ENCODE data around the gene SMOC1.

SMOC1 gene

DNA sequence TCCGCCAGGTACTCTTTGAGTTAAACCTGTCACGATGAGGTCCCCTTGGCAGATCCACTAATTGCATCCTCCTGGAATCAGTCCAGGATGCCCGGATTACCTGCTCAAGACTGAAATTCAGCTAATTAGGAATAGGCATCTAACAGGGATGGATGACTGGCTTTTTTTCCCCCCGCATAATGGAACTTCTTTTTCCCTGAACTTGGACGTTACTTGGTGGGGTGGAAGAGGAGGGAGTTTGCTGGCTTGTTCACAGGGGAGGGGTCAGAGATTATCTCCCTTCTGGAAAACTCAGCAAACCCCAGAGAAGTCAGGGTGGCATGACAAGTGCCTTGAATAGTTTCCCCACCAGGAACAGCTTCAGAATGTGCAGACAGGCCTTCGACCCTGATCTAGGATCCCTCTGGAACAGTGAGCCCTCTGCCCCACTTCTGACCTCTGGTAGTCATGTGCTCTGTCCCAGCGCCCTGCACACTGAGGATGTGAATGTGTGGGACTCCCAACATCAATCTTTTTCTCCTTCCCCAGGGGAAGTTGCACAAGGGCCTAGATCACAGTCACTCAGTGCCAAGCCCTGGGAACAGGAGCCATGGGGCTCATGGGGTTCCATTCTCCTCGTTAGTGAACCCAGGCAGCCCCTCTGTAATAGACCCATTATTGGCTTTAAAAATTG is 142.5 kb downstream of the SMOC1 start:
- Histone ChIP-seq H3K79me2 (ENCODE audit: insufficient read depth, low read depth) (no peaks in the 10 kb centered on the region), H3K27ac (no peak overlapping the region), H4K20me1 (ENCODE audit: insufficient read depth) (no peaks in the 10 kb centered on the region), H3K4me3 (IDR thresholded peaks at IDR 0.05; ENCODE audit: insufficient read depth, low read depth, low read length) (no peak overlapping the region), H3K4me1 (ENCODE audit: low read depth, poor library complexity, severe bottlenecking) (peaks cover 22% of the 10 kb centered on the region), H2AFZ (ENCODE audit: low read depth) (no peak overlapping the region), H3K27me3 (ENCODE audit: insufficient read depth, low read depth) (no peaks in the 10 kb centered on the region), H3K4me2 (no peak overlapping the region), H3K9ac (no peak overlapping the region), H3K36me3 (ENCODE audit: insufficient read depth) (no peaks in the 10 kb centered on the region)
- TF ChIP-seq, protein P1, sequence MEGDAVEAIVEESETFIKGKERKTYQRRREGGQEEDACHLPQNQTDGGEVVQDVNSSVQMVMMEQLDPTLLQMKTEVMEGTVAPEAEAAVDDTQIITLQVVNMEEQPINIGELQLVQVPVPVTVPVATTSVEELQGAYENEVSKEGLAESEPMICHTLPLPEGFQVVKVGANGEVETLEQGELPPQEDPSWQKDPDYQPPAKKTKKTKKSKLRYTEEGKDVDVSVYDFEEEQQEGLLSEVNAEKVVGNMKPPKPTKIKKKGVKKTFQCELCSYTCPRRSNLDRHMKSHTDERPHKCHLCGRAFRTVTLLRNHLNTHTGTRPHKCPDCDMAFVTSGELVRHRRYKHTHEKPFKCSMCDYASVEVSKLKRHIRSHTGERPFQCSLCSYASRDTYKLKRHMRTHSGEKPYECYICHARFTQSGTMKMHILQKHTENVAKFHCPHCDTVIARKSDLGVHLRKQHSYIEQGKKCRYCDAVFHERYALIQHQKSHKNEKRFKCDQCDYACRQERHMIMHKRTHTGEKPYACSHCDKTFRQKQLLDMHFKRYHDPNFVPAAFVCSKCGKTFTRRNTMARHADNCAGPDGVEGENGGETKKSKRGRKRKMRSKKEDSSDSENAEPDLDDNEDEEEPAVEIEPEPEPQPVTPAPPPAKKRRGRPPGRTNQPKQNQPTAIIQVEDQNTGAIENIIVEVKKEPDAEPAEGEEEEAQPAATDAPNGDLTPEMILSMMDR (conservative IDR thresholded peaks at IDR 0.05; ENCODE audit: low read depth, low read length), result no peak

DNA sequence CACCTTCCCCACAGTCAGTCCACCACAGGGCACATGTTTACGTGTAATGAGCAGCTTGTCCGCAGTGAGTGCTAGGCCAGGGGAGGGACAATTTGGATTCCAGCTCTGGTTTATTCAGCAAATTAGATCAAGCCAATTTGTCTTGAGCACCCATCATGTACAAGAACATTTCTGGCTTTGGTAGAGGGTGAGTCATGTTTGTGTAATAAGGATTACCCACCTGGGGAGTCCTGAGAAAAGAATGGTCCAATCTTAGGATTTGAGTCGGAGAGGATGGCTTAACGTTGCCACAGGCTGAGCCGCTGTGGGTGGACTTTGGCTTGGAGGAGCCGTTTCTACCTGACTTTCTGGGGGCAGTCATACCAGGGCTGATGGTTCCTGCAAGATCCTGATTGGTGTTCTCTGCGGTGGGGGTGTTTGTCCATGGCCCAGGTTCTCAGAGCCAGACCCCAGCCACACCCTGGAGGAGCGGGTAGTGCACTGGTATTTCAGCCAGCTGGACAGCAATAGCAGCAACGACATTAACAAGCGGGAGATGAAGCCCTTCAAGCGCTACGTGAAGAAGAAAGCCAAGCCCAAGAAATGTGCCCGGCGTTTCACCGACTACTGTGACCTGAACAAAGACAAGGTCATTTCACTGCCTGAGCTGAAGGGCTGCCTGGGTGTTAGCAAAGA is 143.7 kb downstream of the SMOC1 start:
- H3K79me2 ChIP-seq (ENCODE audit: insufficient read depth, low read depth), result no peaks in the 10 kb centered on the region
- H3K36me3 ChIP-seq (ENCODE audit: insufficient read depth), result no peaks in the 10 kb centered on the region
- no peak overlapping the region for H3K27ac ChIP-seq

DNA sequence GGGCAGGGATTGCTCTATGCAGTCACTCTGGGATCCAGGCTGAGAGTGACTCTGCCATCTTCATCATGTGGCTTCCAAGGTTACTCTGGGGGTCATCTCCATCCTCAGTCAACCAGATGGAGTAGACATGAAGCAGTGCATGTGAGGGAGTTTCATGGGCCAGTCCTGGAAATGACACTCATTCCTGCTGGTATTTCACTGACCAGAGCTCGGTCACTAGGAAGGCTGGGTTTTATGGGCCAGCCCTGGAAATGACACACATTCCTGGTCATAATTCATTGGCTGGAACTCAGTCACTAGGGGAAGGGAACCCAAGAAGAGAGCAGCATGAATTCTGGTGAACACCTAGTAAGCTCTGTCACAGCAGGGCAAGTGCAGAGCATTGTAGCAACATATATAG is 144.7 kb downstream of the SMOC1 start:
- Histone ChIP-seq H3K4me3 (IDR thresholded peaks at IDR 0.05; ENCODE audit: insufficient read depth, low read depth, low read length) (no peak overlapping the region), H3K27ac (no peak overlapping the region), H3K79me2 (ENCODE audit: insufficient read depth, low read depth) (no peaks in the 10 kb centered on the region), H2AFZ (ENCODE audit: low read depth) (no peak overlapping the region), H3K36me3 (ENCODE audit: insufficient read depth) (no peaks in the 10 kb centered on the region), H3K4me2 (no peak overlapping the region), H4K20me1 (ENCODE audit: insufficient read depth) (no peaks in the 10 kb centered on the region), H3K4me1 (ENCODE audit: low read depth, poor library complexity, severe bottlenecking) (peaks cover 9% of the 10 kb centered on the region), H3K27me3 (ENCODE audit: insufficient read depth, low read depth) (no peaks in the 10 kb centered on the region), H3K9ac (no peak overlapping the region)
- TF ChIP-seq, protein P1 (conservative IDR thresholded peaks at IDR 0.05; ENCODE audit: low read depth, low read length), result no peak

More for the DNA sequence above, 143.7 kb downstream of the SMOC1 start:
- no peak overlapping the region for H3K4me3 ChIP-seq (IDR thresholded peaks at IDR 0.05; ENCODE audit: insufficient read depth, low read depth, low read length)
- H3K27me3 ChIP-seq (ENCODE audit: insufficient read depth, low read depth), result no peaks in the 10 kb centered on the region
- H4K20me1 ChIP-seq (ENCODE audit: insufficient read depth), result no peaks in the 10 kb centered on the region
- TF ChIP-seq, protein P1 (conservative IDR thresholded peaks at IDR 0.05; ENCODE audit: low read depth, low read length), result no peak
- H2AFZ ChIP-seq (ENCODE audit: low read depth), result no peak overlapping the region
- H3K9ac ChIP-seq, result no peak overlapping the region
- peaks cover 19% of the 10 kb centered on the region for H3K4me1 ChIP-seq (ENCODE audit: low read depth, poor library complexity, severe bottlenecking)
- H3K4me2 ChIP-seq, result no peak overlapping the region

DNA sequence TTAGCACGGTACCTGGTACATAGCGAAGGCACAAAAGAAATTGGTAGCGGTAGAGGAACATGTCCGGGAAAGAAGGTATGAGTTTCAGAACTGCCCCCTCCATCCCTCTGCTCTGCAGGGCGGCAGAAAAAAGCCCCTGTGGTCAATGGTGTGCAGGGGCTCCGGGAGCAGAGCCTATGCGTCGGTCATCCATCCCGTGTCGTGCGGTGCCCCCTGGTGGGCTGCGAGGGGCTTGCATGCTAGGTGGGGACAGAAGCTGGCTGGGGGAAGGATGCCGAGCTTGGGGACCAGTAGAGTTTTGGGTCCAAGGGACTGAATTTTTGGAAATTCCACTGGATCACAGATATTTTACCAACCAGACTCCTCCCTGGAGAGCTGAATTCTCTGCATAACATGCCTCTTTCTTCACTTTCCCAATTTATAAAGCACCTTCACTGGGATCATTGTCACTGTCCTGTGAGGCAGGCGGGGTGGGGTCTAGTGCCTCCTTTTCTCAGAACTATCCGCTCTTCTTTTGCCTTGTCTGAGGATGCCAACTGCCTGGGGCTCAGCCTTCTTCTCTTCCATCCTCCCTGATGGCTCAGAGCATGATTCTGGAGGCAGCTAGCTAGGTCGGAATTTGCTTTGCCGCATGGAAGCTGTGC is 148.7 kb downstream of the SMOC1 start:
- no peak overlapping the region for H3K27ac ChIP-seq
- no peaks in the 10 kb centered on the region for H3K79me2 ChIP-seq (ENCODE audit: insufficient read depth, low read depth)
- no peaks in the 10 kb centered on the region for H3K27me3 ChIP-seq (ENCODE audit: insufficient read depth, low read depth)
- H4K20me1 ChIP-seq (ENCODE audit: insufficient read depth), result no peaks in the 10 kb centered on the region
- H3K9ac ChIP-seq, result no peak overlapping the region
- H3K4me2 ChIP-seq, result no peak overlapping the region
- H3K4me3 ChIP-seq (IDR thresholded peaks at IDR 0.05; ENCODE audit: insufficient read depth, low read depth, low read length), result no peak overlapping the region
- TF ChIP-seq, protein P1 (conservative IDR thresholded peaks at IDR 0.05; ENCODE audit: low read depth, low read length), result peak; percentile 78
- H3K36me3 ChIP-seq (ENCODE audit: insufficient read depth), result no peaks in the 10 kb centered on the region
- H3K4me1 ChIP-seq (ENCODE audit: low read depth, poor library complexity, severe bottlenecking), result no peaks in the 10 kb centered on the region
- H2AFZ ChIP-seq (ENCODE audit: low read depth), result no peak overlapping the region
